GM19452 (cell line): Measurements from ENCODE around the gene PCMTD2.
"Not testable (repeated sequence)": the region's sequence is repeated elsewhere in the genome, so short reads cannot be mapped to it uniquely, and the experiment has no call there.

Experiments used
- ATAC-seq: cut with Tn5 transposase; IDR thresholded peaks from one replicate; pipeline ENCODE4 v1.9.1; 2021; ENCODE audit not compliant: unreplicated experiment

Gene PCMTD2

GRCh38 chr20:64285579-64286446, 30.3 kb downstream of the PCMTD2 start:
- ATAC-seq = peak; percentile 83

GRCh38 chr20:64286447-64287263, 31.1 kb downstream of the PCMTD2 start:
- not testable (repeated sequence) for ATAC-seq

DNA sequence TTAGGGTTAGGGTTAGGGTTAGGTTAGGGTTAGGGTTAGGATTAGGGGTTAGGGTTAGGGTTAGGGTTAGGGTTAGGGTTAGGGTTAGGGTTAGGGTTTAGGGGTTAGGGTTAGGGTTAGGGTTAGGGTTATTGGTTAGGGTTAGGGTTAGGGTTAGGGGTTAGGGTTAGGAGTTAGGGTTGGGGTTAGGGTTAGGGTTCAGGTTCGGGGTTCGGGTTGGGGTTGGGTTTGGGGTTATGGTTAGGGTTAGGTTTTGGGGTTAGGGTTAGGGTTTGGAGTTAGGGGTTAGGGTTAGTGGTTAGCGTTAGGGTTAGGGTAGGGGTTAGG, 31.7 kb downstream of the PCMTD2 start:
- not testable (repeated sequence) for ATAC-seq

- ATAC-seq = not testable (repeated sequence)
Observed at GRCh38 chr20:64292167-64292566, 36.6 kb downstream of the PCMTD2 start.

DNA sequence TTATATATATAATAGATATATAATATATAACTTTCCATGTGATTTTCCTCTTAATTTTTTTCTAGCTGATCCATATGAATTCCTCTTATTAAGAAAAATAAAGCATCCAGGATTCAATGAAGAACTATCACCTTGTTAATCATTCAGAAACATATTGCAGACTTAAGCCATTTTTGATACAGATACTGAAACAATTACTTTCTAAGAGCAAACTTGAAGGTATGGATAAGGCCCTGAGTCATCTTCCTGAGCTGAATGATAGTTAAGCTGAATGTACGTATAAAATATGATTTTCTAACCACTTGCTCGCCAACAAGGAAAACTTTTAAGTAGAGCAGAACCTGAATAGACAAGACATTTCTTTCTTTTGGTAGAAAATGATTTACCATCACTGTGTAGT, 47.5 kb downstream of the PCMTD2 start:
- not testable (repeated sequence) for ATAC-seq

DNA sequence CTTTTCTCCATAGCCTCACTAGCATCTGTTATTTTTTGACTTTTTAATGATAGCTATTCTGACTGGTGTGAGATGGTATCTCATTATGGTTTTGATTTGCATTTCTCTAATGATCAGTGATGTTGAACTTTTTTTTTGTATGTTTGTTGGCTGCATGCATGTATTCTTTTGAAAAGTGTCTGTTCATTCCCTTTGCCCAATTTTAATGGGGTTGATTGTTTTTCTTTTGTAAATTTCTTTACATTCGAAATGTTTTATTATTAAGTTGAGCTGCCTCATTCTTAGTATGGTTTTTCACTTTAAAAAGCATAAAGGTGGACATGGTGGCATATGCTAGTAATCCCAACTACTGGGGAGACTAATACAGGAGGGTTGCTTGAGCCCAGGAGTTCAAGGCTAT, 58.2 kb downstream of the PCMTD2 start:
- not testable (repeated sequence) for ATAC-seq

- ATAC-seq = not testable (repeated sequence)
Observed at GRCh38 chr20:64315381-64315780, 59.8 kb downstream of the PCMTD2 start.

- not testable (repeated sequence) for ATAC-seq
Observed at GRCh38 chr20:64315884-64316283, 60.3 kb downstream of the PCMTD2 start.

GRCh38 chr20:64316415-64317083, 61.0 kb downstream of the PCMTD2 start:
- ATAC-seq = not testable (repeated sequence)

DNA sequence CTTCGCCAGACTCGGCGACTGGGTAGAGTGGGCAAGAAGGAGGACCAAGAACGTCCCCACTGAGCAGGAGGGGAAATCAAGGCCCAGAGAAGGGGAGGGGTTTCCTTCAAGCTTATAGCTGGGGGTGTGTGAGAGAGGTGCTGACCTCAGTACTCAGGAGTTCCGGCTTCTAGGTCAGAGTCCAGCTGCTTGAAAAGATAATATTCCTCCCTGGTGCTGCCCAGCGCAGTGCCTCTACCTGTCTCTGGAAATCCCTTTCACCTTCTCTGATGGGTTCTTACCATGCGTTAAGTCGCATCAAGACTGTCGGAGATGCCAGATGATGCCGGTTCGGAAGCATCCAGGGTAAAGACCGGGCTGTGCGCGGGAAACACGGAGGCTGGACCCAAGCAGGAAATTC, 61.8 kb downstream of the PCMTD2 start:
- not testable (repeated sequence) for ATAC-seq

- not testable (repeated sequence) for ATAC-seq
Observed at GRCh38 chr20:64318056-64318455, 62.5 kb downstream of the PCMTD2 start.

GRCh38 chr20:64322031-64322789, 66.7 kb downstream of the PCMTD2 start:
- ATAC-seq = not testable (repeated sequence)
